ENCODE results near the gene LMNA. TPM values are rescaled to one million over a fixed set of nuclear protein-coding genes. Genes with fewer than 3 reads are reported as not detected.

The LMNA gene
- 161 and 208 TPM in 2 replicates for total RNA-seq
- 345 and 402 TPM in 2 replicates for polyA plus RNA-seq

- H4K20me1 ChIP-seq (ENCODE audit: insufficient read depth, poor library complexity, severe bottlenecking): peaks cover 40% of the 10 kb centered on the region
- H3K4me3 ChIP-seq: peak within 1 kb of the TSS; percentile 91
- peak within 1 kb of the TSS; percentile 34 for H2AFZ ChIP-seq
- no peaks in the 10 kb centered on the region for H3K27me3 ChIP-seq
- H3K36me3 ChIP-seq (replicated peaks; ENCODE audit: insufficient read depth, low read depth): no peaks in the 10 kb centered on the region
- H3K9me2 ChIP-seq (replicated peaks; ENCODE audit: insufficient read depth): no peaks in the 10 kb centered on the region
- peak within 1 kb of the TSS; percentile 83 for H3K4me2 ChIP-seq
- peak within 1 kb of the TSS; percentile 96 for H3K27ac ChIP-seq
- H3K79me2 ChIP-seq: peaks cover 47% of the 10 kb centered on the region
- WGBS (ENCODE audit: low lambda C conversion rate, missing lambda C conversion rate): 2% methylated on average over 28 of the region's 37 CpGs
- DNase-seq (ENCODE audit: low spot score): peak; percentile 95
- no peak for TF ChIP-seq EZH2 (IDR thresholded peaks at IDR 0.05; ENCODE audit: borderline replicate concordance)
- no peak for TF ChIP-seq EZH2phosphoT487 (IDR thresholded peaks at IDR 0.05; ENCODE audit: low read depth, severe bottlenecking, unreplicated experiment)
- no peak for TF ChIP-seq CTCF (IDR thresholded peaks at IDR 0.05; ENCODE audit: poor library complexity)
- H3K4me1 ChIP-seq (ENCODE audit: insufficient read depth): peaks cover 50% of the 10 kb centered on the region
- H3K9me3 ChIP-seq (ENCODE audit: low read depth): no peaks in the 10 kb centered on the region
Observed at GRCh38 chr1:156114101-156114918, at the start of gene LMNA. TSS of gene LMNA (plus strand) at chr1:156114711. CDS start at chr1:156114919, 208 bp downstream.

- H3K4me2 ChIP-seq: no peak overlapping the region
- no peak for TF ChIP-seq CTCF (IDR thresholded peaks at IDR 0.05; ENCODE audit: poor library complexity)
- no peak for TF ChIP-seq EZH2 (IDR thresholded peaks at IDR 0.05; ENCODE audit: borderline replicate concordance)
- no peak for TF ChIP-seq EZH2phosphoT487 (IDR thresholded peaks at IDR 0.05; ENCODE audit: low read depth, severe bottlenecking, unreplicated experiment)
- H4K20me1 ChIP-seq (ENCODE audit: insufficient read depth, poor library complexity, severe bottlenecking): peaks cover 6% of the 10 kb centered on the region
- H2AFZ ChIP-seq: no peak overlapping the region
- no peaks in the 10 kb centered on the region for H3K9me2 ChIP-seq (replicated peaks; ENCODE audit: insufficient read depth)
- no peak overlapping the region for H3K4me3 ChIP-seq
- peaks cover 39% of the 10 kb centered on the region for H3K79me2 ChIP-seq
- H3K9me3 ChIP-seq (ENCODE audit: low read depth): no peaks in the 10 kb centered on the region
- H3K36me3 ChIP-seq (replicated peaks; ENCODE audit: insufficient read depth, low read depth): no peaks in the 10 kb centered on the region
- no peaks in the 10 kb centered on the region for H3K27me3 ChIP-seq
- no peak overlapping the region for H3K27ac ChIP-seq
- H3K4me1 ChIP-seq (ENCODE audit: insufficient read depth): peaks cover 8% of the 10 kb centered on the region
- DNase-seq (ENCODE audit: low spot score): no peak
- WGBS (ENCODE audit: low lambda C conversion rate, missing lambda C conversion rate): 90% methylated on average over 3 of the region's 3 CpGs
Observed at GRCh38 chr1:156065212-156065611, 49.3 kb upstream of the LMNA start.

DNA sequence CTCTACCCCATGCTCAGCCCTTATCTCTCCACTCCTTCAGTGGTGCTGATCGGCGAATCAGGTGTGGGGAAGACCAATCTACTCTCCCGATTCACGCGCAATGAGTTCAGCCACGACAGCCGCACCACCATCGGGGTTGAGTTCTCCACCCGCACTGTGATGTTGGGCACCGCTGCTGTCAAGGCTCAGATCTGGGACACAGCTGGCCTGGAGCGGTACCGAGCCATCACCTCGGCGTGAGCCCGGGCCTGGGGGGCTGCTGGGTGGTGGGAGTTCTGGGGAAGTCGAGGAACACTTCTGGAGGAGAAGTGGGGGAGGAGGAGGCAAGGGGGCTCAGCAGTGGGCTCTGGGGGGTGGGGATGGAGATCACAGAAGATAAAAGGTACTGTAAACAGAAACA is 48.6 kb upstream of the LMNA start:
- Histone ChIP-seq H3K4me3 (no peak overlapping the region), H3K9me3 (ENCODE audit: low read depth) (no peaks in the 10 kb centered on the region), H3K4me2 (no peak overlapping the region), H3K9me2 (replicated peaks; ENCODE audit: insufficient read depth) (no peaks in the 10 kb centered on the region), H3K27ac (no peak overlapping the region), H2AFZ (no peak overlapping the region), H4K20me1 (ENCODE audit: insufficient read depth, poor library complexity, severe bottlenecking) (peaks cover 6% of the 10 kb centered on the region), H3K36me3 (replicated peaks; ENCODE audit: insufficient read depth, low read depth) (no peaks in the 10 kb centered on the region), H3K4me1 (ENCODE audit: insufficient read depth) (peaks cover 9% of the 10 kb centered on the region), H3K79me2 (peaks cover 39% of the 10 kb centered on the region), H3K27me3 (no peaks in the 10 kb centered on the region)
- 85% methylated on average over 16 of the region's 16 CpGs for WGBS (ENCODE audit: low lambda C conversion rate, missing lambda C conversion rate)
- TF ChIP-seq CTCF (IDR thresholded peaks at IDR 0.05; ENCODE audit: poor library complexity): no peak
- TF ChIP-seq EZH2 (IDR thresholded peaks at IDR 0.05; ENCODE audit: borderline replicate concordance): no peak
- TF ChIP-seq EZH2phosphoT487 (IDR thresholded peaks at IDR 0.05; ENCODE audit: low read depth, severe bottlenecking, unreplicated experiment): no peak
- DNase-seq (ENCODE audit: low spot score): no peak

Measured in hepatocyte (in vitro differentiated cells).